Large intestine (tissue), 3 donors: Measurements from ENCODE around the gene PCSK6. TPM values are rescaled to one million over a fixed set of nuclear protein-coding genes. Genes with fewer than 3 reads are reported as not detected.
"Not testable (repeated sequence)": the region's sequence is repeated elsewhere in the genome, so short reads cannot be mapped to it uniquely, and the experiment has no call there.

Source experiments
- DNase-seq, 2 donors: peaks; one replicate each; pipeline versions ENCODE4 v3.0.0 to v3.0.0-alpha.2; 2013
- H3K27ac ChIP-seq: one replicate; pipeline ENCODE4 v1.5.1; 2013; ENCODE audit warnings: low read length
- H3K27me3 ChIP-seq: 2 replicates; pipeline ENCODE4 v1.6.1; 2013; ENCODE audit warnings: low read length; ENCODE audit not compliant: control insufficient read depth, insufficient read depth
- H3K36me3 ChIP-seq: 2 replicates; pipeline ENCODE4 v1.6.1; 2013; ENCODE audit warnings: low read length; ENCODE audit not compliant: control insufficient read depth, insufficient read depth
- H3K4me1 ChIP-seq: one replicate; pipeline ENCODE4 v1.6.1; 2013; ENCODE audit warnings: low read length; ENCODE audit not compliant: control insufficient read depth, insufficient read depth
- H3K4me3 ChIP-seq: one replicate; pipeline ENCODE4 v1.5.1; 2013; ENCODE audit warnings: low read length
- H3K9me3 ChIP-seq: one replicate; pipeline ENCODE4 v1.6.1; 2013; ENCODE audit warnings: mild to moderate bottlenecking, low read depth, low read length, moderate library complexity; ENCODE audit not compliant: control insufficient read depth
- WGBS: methylation state at CpG from one replicate; pipeline ENCODE4 v1.1.5; 2013; ENCODE audit warnings: low lambda C conversion rate; ENCODE audit not compliant: insufficient coverage; 5-methylcytosine and 5-hydroxymethylcytosine counted together
- polyA plus RNA-seq: library from polyadenylated mRNA; unstranded; fragments of 120-200 nt; gene quantifications from one replicate; pipeline ENCODE4 v1.2.1, GENCODE V29; 2013

PCSK6 gene
- polyA plus RNA-seq, 1 donor: 22.2 TPM

- Histone ChIP-seq H3K27me3 (no peaks in the 10 kb centered on the region), H3K36me3 (peaks cover 9% of the 10 kb centered on the region), H3K27ac (no peak overlapping the region), H3K4me1 (no peaks in the 10 kb centered on the region), H3K4me3 (no peak overlapping the region), H3K9me3 (no peaks in the 10 kb centered on the region)
- 94% methylated on average over 6 of the region's 18 CpGs for WGBS
- DNase-seq: no peak
Observed at GRCh38 chr15:101429646-101430045, 59.9 kb downstream of the PCSK6 start.

GRCh38 chr15:101429191-101429590 lies 60.3 kb downstream of the PCSK6 start:
- WGBS: no CpG with 5 or more reads among the region's 8 CpGs
- H3K4me1 ChIP-seq: no peaks in the 10 kb centered on the region
- H3K27me3 ChIP-seq: no peaks in the 10 kb centered on the region
- no peak overlapping the region for H3K27ac ChIP-seq
- DNase-seq: no peak
- no peaks in the 10 kb centered on the region for H3K9me3 ChIP-seq
- peaks cover 9% of the 10 kb centered on the region for H3K36me3 ChIP-seq
- no peak overlapping the region for H3K4me3 ChIP-seq

- peaks cover 9% of the 10 kb centered on the region for H3K36me3 ChIP-seq
- WGBS: 80% methylated on average over 2 of the region's 12 CpGs
- no peak for DNase-seq
Observed at GRCh38 chr15:101428758-101429157, 60.7 kb downstream of the PCSK6 start.

GRCh38 chr15:101427606-101428487 lies 61.7 kb downstream of the PCSK6 start:
- Histone ChIP-seq H3K36me3 (peaks cover 9% of the 10 kb centered on the region), H3K27ac (no peak overlapping the region), H3K4me1 (no peaks in the 10 kb centered on the region), H3K9me3 (no peaks in the 10 kb centered on the region), H3K4me3 (no peak overlapping the region), H3K27me3 (no peaks in the 10 kb centered on the region)
- no peak for DNase-seq
- WGBS: no CpG with 5 or more reads among the region's 20 CpGs

More at GRCh38 chr15:101428758-101429157, 60.7 kb downstream of the PCSK6 start:
- Histone ChIP-seq H3K9me3 (no peaks in the 10 kb centered on the region), H3K4me3 (no peak overlapping the region), H3K4me1 (no peaks in the 10 kb centered on the region), H3K27ac (no peak overlapping the region), H3K27me3 (no peaks in the 10 kb centered on the region)

GRCh38 chr15:101426761-101427333 lies 62.7 kb downstream of the PCSK6 start:
- no peaks in the 10 kb centered on the region for H3K4me1 ChIP-seq
- DNase-seq: no peak
- no peak overlapping the region for H3K4me3 ChIP-seq
- H3K27me3 ChIP-seq: no peaks in the 10 kb centered on the region
- peaks cover 9% of the 10 kb centered on the region for H3K36me3 ChIP-seq
- no peaks in the 10 kb centered on the region for H3K9me3 ChIP-seq
- H3K27ac ChIP-seq: no peak overlapping the region
- WGBS: no CpG with 5 or more reads among the region's 17 CpGs

- no peaks in the 10 kb centered on the region for H3K4me1 ChIP-seq
- H3K27ac ChIP-seq: no peak overlapping the region
- no peaks in the 10 kb centered on the region for H3K9me3 ChIP-seq
- no peaks in the 10 kb centered on the region for H3K27me3 ChIP-seq
- no peak for DNase-seq
- H3K4me3 ChIP-seq: no peak overlapping the region
- H3K36me3 ChIP-seq: peaks cover 12% of the 10 kb centered on the region
- WGBS: no CpG with 5 or more reads among the region's 9 CpGs
Observed at GRCh38 chr15:101425787-101426365, 63.6 kb downstream of the PCSK6 start.

- no peak for DNase-seq
- no peaks in the 10 kb centered on the region for H3K4me1 ChIP-seq
- H3K9me3 ChIP-seq: no peaks in the 10 kb centered on the region
- no CpG with 5 or more reads among the region's 7 CpGs for WGBS
- peaks cover 11% of the 10 kb centered on the region for H3K36me3 ChIP-seq
- H3K4me3 ChIP-seq: no peak overlapping the region
- no peaks in the 10 kb centered on the region for H3K27me3 ChIP-seq
- H3K27ac ChIP-seq: no peak overlapping the region
Observed at GRCh38 chr15:101424984-101425383, 64.5 kb downstream of the PCSK6 start.

- Histone ChIP-seq H3K27me3 (no peaks in the 10 kb centered on the region), H3K4me3 (no peak overlapping the region), H3K9me3 (no peaks in the 10 kb centered on the region), H3K4me1 (no peaks in the 10 kb centered on the region), H3K36me3 (peaks cover 4% of the 10 kb centered on the region), H3K27ac (no peak overlapping the region)
- no peak for DNase-seq
- WGBS: no CpG with 5 or more reads among the region's 4 CpGs
Observed at GRCh38 chr15:101420232-101420631, 69.3 kb downstream of the PCSK6 start.

- WGBS: no CpG with 5 or more reads among the region's 6 CpGs
- not testable (repeated sequence) for H3K4me1 ChIP-seq, DNase-seq, H3K27ac ChIP-seq, H3K27me3 ChIP-seq, H3K9me3 ChIP-seq, H3K4me3 ChIP-seq, H3K36me3 ChIP-seq
Observed at GRCh38 chr15:101416475-101416874, 73.0 kb downstream of the PCSK6 start.

GRCh38 chr15:101413239-101413638 lies 76.3 kb downstream of the PCSK6 start:
- 100% methylated on average over 1 of the region's 3 CpGs for WGBS
- no peak overlapping the region for H3K27ac ChIP-seq
- no peak for DNase-seq
- no peaks in the 10 kb centered on the region for H3K4me1 ChIP-seq
- no peaks in the 10 kb centered on the region for H3K36me3 ChIP-seq
- H3K9me3 ChIP-seq: no peaks in the 10 kb centered on the region
- H3K4me3 ChIP-seq: no peak overlapping the region
- H3K27me3 ChIP-seq: no peaks in the 10 kb centered on the region
